GM13977 (cell line): ENCODE data around the gene IFT81.

Experiments
- DNase-seq: peaks from one replicate; pipeline ENCODE4 v3.0.0; 2012; ENCODE audit warnings: low spot score
- in situ Hi-C: fragments of 300-500 bp; cut with MboI; formaldehyde crosslinking; loops from one replicate; pipeline ENCODE4 v1.12.0; 2022; ENCODE audit warnings: low sequenced_read_pairs, low pct_unique_long_range_greater_than_20kb, mixed read lengths, inconsistent platforms; ENCODE audit not compliant: unreplicated experiment
- TF ChIP-seq, protein P1 (sequence below): IDR thresholded peaks from 2 replicates; pipeline ENCODE4 v1.5.1; 2012; ENCODE audit warnings: mild to moderate bottlenecking, control low read depth; ENCODE audit not compliant: insufficient read depth; ENCODE audit errors: extremely low read depth, missing control alignments

The IFT81 gene

GRCh38 chr12:110266980-110267620 is 142.9 kb downstream of the IFT81 start:
- TF ChIP-seq, protein P1, sequence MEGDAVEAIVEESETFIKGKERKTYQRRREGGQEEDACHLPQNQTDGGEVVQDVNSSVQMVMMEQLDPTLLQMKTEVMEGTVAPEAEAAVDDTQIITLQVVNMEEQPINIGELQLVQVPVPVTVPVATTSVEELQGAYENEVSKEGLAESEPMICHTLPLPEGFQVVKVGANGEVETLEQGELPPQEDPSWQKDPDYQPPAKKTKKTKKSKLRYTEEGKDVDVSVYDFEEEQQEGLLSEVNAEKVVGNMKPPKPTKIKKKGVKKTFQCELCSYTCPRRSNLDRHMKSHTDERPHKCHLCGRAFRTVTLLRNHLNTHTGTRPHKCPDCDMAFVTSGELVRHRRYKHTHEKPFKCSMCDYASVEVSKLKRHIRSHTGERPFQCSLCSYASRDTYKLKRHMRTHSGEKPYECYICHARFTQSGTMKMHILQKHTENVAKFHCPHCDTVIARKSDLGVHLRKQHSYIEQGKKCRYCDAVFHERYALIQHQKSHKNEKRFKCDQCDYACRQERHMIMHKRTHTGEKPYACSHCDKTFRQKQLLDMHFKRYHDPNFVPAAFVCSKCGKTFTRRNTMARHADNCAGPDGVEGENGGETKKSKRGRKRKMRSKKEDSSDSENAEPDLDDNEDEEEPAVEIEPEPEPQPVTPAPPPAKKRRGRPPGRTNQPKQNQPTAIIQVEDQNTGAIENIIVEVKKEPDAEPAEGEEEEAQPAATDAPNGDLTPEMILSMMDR, result no peak
- DNase-seq, result no peak
- in situ Hi-C loops, result no loop called here
